SJSA1 (cell line): ENCODE data around the gene GPX8. TPM values are rescaled to one million over a fixed set of nuclear protein-coding genes. Genes with fewer than 3 reads are reported as not detected.

Experiments used
- DNase-seq, 2 experiments: peaks; one replicate each; pipeline ENCODE4 v3.0.0-alpha.2; 2015 to 2020; ENCODE audit warnings: low spot score in 2 of 2, low read depth in 1 of 2
- H3K27ac ChIP-seq: fragments of 250-450 bp; sonication (Bioruptor Pico); 2 replicates; pipeline ENCODE4 v1.5.1; 2020; ENCODE audit warnings: mild to moderate bottlenecking, moderate library complexity
- H3K27me3 ChIP-seq: fragments of 250-450 bp; sonication (Bioruptor Pico); replicated peaks from 2 replicates; pipeline ENCODE4 v1.5.1; 2020; ENCODE audit warnings: mild to moderate bottlenecking, moderate library complexity
- H3K36me3 ChIP-seq: fragments of 250-450 bp; sonication (Bioruptor Pico); 2 replicates; pipeline ENCODE4 v1.5.1; 2020; ENCODE audit warnings: mild to moderate bottlenecking
- H3K4me1 ChIP-seq: fragments of 250-450 bp; sonication (Bioruptor Pico); replicated peaks from 2 replicates; pipeline ENCODE4 v1.6.1; 2021; ENCODE audit warnings: mild to moderate bottlenecking
- H3K4me3 ChIP-seq: fragments of 250-450 bp; sonication (Bioruptor Pico); 2 replicates; pipeline ENCODE4 v1.5.1; 2020; ENCODE audit warnings: mild to moderate bottlenecking
- H3K9me3 ChIP-seq: fragments of 250-450 bp; sonication (Bioruptor Pico); replicated peaks from 2 replicates; pipeline ENCODE4 v1.5.1; 2020; ENCODE audit warnings: mild to moderate bottlenecking
- total RNA-seq: library from RNA; depleted of rRNA; stranded (reverse); fragments of >200 nt; shearing (Covaris generic); gene quantifications from 2 replicates; pipeline ENCODE4 v1.2.3, GENCODE V29; 2014; rRNA removed

The GPX8 gene, protein sequence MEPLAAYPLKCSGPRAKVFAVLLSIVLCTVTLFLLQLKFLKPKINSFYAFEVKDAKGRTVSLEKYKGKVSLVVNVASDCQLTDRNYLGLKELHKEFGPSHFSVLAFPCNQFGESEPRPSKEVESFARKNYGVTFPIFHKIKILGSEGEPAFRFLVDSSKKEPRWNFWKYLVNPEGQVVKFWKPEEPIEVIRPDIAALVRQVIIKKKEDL
- total RNA-seq: 111 and 136 TPM in 2 replicates

DNA sequence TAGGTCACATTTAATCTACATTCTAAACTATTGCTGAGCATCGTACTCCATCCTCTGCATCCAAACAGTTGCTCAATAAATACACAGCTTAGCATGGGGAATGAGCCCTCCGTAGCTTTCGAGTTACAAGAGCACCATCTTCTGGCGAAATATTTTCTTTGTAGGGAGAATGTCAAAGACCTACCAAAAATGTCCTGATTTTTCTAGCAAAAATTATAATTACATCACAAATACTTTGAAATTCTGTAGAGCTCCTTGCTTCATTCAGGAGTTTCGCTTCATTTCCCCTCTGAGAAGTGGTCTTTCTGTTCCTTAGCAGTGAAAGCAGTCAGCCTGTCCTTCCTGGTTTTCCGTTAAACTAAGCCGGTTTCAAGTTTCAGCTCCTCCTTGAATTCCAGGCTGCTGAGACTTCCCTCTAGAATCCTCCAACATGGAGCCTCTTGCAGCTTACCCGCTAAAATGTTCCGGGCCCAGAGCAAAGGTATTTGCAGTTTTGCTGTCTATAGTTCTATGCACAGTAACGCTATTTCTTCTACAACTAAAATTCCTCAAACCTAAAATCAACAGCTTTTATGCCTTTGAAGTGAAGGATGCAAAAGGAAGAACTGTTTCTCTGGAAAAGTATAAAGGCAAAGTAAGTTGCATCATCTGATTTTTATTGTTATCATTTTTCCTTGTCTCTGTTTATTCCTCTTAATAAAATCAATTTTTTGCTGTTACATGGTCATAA lies at the start of gene GPX8:
GPX8 (plus strand) TSS at position 409 of the 730 bp plus-strand sequence; CDS start at position 431, 22 bp downstream.
- Histone ChIP-seq H3K27me3 (no peaks in the 10 kb centered on the region), H3K27ac (peak within 1 kb of the TSS; percentile 95), H3K4me3 (peak within 1 kb of the TSS; percentile 45), H3K9me3 (no peaks in the 10 kb centered on the region), H3K4me1 (peaks cover 14% of the 10 kb centered on the region), H3K36me3 (peaks cover 33% of the 10 kb centered on the region)
- peak; percentile 70 to 90 for DNase-seq

DNA sequence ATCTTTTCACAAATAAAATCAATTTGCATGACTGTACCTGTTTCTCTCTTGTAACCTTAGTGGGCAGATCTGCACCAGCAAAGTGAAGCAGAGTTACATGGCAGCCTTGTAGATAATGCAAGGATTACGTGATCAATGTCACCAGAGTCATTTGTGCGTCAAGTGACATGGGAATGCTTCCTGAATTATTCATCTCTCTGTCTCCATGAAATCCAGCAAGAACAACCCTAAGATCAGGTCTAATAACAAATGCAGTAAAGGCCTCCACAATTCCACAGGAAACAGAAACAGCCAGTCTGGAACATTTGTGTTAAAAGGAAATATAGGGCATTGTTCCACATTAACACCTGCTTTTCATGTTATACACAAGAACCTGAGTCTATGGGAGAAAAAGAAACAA lies 49.8 kb upstream of the GPX8 start:
- Histone ChIP-seq H3K27me3 (no peaks in the 10 kb centered on the region), H3K4me1 (no peaks in the 10 kb centered on the region), H3K4me3 (no peak overlapping the region), H3K36me3 (no peaks in the 10 kb centered on the region), H3K9me3 (no peaks in the 10 kb centered on the region), H3K27ac (no peak overlapping the region)
- no peak for DNase-seq

DNA sequence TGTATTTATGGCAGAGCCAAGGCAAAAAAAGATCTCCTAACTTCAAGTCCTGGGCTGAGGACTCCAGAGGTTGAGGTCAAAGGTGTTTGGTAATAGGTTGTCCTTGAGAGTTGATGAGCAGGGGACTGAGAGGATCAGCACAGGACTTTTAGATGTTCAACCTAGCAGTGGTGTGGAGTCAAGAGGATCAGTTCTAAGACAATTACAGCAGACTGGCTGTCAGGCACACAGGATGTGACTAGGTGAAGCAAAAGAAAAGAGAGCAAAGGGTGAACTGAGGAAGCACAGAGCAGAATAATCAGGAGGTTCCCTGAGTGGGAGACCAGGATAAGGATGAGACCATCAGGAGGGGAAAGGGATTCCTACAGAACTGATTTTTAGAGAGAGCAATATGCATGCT lies 46.6 kb upstream of the GPX8 start:
- H3K4me3 ChIP-seq: no peak overlapping the region
- no peak for DNase-seq
- no peaks in the 10 kb centered on the region for H3K27me3 ChIP-seq
- H3K4me1 ChIP-seq: no peaks in the 10 kb centered on the region
- no peaks in the 10 kb centered on the region for H3K36me3 ChIP-seq
- H3K9me3 ChIP-seq: no peaks in the 10 kb centered on the region
- no peak overlapping the region for H3K27ac ChIP-seq

DNA sequence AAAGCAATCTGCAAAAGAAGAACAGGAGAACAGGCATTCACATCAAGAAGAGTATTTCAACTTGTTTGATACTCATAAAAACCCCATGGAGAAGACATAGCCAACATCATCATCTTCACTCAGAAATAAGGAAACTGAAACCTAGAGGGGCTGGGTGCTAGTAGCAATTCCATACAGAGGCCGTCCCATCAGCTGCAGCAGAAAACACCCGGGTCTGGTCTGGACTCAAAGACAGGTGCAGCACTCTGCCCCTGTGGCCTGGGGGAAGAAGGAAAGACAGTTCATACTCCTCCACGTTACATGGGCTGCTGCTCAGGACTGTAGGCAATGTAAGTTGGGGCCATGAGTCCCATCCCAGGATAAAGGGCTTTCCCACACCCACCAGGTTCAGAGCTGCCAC lies 45.9 kb upstream of the GPX8 start:
- no peak overlapping the region for H3K4me3 ChIP-seq
- no peak for DNase-seq
- no peaks in the 10 kb centered on the region for H3K4me1 ChIP-seq
- no peaks in the 10 kb centered on the region for H3K27me3 ChIP-seq
- no peaks in the 10 kb centered on the region for H3K36me3 ChIP-seq
- H3K9me3 ChIP-seq: no peaks in the 10 kb centered on the region
- no peak overlapping the region for H3K27ac ChIP-seq

DNA sequence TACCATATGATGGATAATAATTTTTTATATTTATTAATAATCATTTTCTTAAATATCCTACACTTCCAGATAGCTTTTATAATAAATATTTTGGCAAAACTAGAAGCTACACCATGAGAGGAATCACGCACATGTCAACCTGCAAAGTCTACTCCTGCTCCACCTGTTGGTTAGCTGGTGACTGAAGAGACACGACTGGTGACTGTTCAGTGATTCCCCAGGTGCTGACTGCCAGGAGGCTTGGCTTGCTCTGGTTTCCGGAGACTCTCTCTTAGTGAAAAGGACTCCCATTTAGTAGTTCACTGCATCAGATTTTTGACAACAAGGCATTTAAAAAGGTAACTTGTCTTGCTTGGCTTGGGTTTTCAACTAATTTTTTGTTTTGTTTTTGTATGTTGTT lies 36.6 kb upstream of the GPX8 start:
- Histone ChIP-seq H3K4me3 (no peak overlapping the region), H3K36me3 (no peaks in the 10 kb centered on the region), H3K27ac (no peak overlapping the region), H3K27me3 (no peaks in the 10 kb centered on the region), H3K9me3 (no peaks in the 10 kb centered on the region), H3K4me1 (no peaks in the 10 kb centered on the region)
- DNase-seq: no peak

DNA sequence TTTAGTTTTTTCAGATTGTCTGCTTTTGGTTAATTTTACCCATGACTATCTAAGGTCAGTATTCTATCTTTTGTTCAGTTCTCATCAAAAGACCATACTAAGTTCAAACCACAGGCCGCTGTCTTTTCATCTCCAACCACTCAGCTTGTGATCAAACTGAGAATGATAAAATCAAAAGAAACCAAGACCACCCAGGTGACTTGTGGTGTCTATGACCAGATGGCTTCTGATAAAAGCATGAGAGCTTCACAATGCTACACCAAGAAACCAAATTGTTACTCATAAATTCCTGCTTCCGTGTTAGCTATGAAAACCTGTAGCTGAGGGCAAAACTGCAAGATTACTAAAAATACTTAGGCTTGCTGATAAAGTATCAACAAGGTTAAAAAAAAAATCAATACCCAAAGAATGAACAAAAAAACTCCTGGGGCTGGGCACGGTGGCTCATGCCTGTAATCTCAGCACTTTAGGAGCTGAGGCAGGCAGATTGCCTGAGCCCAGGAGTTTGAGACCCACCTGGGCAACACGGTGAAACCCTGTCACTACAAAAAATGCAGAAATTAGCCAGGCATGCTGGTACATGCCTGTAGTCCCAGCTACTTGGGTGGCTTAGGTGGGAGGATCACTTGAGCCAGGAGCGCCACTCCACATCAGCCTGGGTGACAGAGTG lies 25.8 kb upstream of the GPX8 start:
- Histone ChIP-seq H3K27ac (no peak overlapping the region), H3K4me1 (peaks cover 13% of the 10 kb centered on the region), H3K4me3 (no peak overlapping the region), H3K36me3 (no peaks in the 10 kb centered on the region), H3K9me3 (no peaks in the 10 kb centered on the region), H3K27me3 (no peaks in the 10 kb centered on the region)
- DNase-seq: peak; percentile 46 to 58

DNA sequence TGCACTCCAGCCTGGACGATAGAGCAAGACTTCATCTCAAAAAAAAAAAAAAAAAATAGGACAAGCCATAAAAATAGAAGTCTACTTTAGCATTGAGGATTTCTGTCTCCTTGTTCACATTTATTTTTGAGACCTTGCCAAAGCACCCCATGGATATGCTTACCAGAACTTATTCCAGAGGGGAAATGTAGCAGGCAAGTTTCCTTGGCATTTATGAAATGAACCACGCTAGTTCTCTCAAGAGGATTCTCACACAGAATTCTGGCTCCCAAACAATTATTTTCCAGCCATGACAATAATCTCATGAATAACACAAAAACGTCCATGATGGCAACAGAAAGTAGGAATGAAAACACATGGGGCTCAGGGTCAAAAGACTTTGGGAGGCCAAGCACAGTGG lies 23.4 kb upstream of the GPX8 start:
- Histone ChIP-seq H3K9me3 (no peaks in the 10 kb centered on the region), H3K4me3 (no peak overlapping the region), H3K27ac (no peak overlapping the region), H3K27me3 (no peaks in the 10 kb centered on the region), H3K36me3 (no peaks in the 10 kb centered on the region), H3K4me1 (peaks cover 13% of the 10 kb centered on the region)
- DNase-seq: no peak

DNA sequence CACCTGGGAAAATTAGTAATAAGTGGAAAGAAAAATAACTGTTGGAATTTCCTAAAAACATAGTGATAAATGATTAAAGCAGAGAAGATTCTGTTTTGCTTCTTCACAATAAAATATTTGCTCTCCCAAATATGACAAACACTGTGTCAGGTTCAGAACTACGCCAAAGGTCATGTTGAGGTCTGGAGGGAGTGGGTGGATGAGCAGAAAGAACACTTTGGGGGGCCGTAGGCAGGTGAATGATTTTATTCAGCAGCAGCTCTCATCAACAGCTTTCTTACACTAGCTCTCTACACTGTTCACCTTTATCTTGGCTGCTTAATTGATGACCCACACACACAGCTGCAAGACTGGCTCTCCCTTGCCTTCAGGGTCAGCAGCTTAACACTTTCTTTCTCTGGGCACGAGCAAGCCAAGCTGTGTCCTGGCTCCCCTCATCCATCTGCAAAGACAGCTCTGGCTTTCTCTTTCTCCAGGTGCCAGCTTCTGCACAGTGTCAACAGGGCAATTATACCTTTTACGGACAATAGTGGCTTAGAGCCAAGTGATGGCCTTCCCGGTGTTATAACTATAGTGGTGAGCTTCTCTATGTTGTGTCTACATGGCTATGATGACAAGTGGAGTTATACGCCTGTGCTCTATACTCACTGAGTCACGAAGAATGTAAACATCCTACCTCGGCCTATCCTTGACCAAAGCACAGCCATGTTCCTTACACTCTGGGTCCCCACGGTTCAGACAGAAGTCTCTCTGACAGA lies 18.9 kb upstream of the GPX8 start:
- no peak for DNase-seq
- H3K27ac ChIP-seq: no peak overlapping the region
- H3K4me3 ChIP-seq: no peak overlapping the region
- no peaks in the 10 kb centered on the region for H3K4me1 ChIP-seq
- no peaks in the 10 kb centered on the region for H3K36me3 ChIP-seq
- no peaks in the 10 kb centered on the region for H3K9me3 ChIP-seq
- no peaks in the 10 kb centered on the region for H3K27me3 ChIP-seq

DNA sequence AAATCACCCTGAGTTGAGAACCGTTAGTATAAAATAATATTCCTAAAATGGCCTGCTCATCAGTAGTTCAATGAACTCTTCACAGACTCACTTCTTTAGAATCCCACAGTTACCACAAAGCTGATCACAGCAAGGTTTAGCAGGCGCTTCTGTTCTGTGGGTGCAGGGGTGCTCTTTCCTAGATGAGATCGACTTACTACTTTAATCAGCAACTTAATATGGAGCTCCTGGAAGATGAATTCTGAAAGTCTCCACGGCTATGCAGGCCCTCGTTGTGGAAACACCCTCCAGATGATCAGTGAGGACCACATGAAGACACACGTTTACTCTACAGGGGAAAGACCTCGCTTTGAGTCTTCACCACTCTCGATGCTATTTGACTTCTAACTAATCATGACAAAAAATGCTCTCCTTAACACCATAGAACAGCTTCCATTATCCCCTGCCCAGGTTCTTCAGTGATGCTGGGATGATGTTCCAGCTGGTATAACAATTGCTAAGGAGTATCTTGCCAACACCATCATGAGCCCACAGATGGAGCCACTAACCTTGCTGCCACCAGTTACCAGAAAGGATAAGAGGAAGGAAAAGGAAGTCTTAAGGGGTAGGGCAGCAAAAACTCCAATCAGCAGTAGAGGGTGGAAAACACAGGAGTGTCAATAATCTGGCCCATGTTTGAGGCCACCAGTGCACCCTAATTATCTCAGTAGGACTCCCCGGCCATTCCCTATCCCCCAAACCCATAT lies 17.9 kb upstream of the GPX8 start:
- H3K27ac ChIP-seq: no peak overlapping the region
- H3K27me3 ChIP-seq: no peaks in the 10 kb centered on the region
- no peak for DNase-seq
- H3K4me3 ChIP-seq: no peak overlapping the region
- no peaks in the 10 kb centered on the region for H3K4me1 ChIP-seq
- no peaks in the 10 kb centered on the region for H3K9me3 ChIP-seq
- no peaks in the 10 kb centered on the region for H3K36me3 ChIP-seq

DNA sequence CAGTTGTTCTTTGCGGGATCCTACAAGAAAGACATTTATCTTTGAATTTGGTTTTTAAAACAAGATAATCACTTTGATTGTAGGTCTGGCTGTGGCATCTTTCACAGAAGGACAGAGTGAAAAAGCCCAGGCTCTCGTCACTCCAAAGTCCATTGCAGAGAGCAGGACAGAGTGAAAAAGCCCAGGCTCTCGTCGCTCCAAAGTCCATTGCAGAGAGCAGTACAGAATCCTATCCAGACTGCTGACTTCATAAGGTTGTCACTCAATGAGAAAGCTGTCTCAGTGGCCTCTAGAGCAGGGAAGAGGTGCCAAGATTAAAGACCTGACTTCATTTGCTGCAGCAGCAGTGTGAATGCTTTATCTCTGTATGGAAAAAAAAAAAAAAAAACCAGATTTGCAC lies 16.3 kb upstream of the GPX8 start:
- no peaks in the 10 kb centered on the region for H3K4me1 ChIP-seq

DNA sequence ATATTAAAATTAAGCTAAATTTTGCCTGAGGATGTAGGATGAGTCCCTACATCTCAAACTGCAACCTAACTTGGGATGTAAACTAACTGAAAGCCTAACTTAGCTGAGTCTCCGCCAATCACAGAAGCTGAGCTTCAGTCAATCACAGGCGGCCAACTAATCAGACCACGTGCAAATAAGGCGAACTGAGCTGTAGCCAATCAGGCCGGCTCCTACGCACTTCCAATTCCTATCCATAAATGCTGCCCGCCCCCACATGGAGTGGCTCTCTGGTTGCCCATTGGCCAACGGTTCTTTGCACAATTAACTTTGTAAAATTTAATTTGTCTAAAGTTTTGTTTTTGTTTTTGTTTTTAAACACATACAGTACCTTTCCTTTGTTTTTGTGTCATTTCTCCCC lies 13.9 kb upstream of the GPX8 start:
- Histone ChIP-seq H3K27ac (no peak overlapping the region), H3K4me1 (no peaks in the 10 kb centered on the region), H3K9me3 (no peaks in the 10 kb centered on the region), H3K4me3 (no peak overlapping the region), H3K27me3 (no peaks in the 10 kb centered on the region), H3K36me3 (no peaks in the 10 kb centered on the region)
- no peak for DNase-seq

More for the DNA sequence above, 16.3 kb upstream of the GPX8 start:
- Histone ChIP-seq H3K36me3 (no peaks in the 10 kb centered on the region), H3K27ac (no peak overlapping the region), H3K27me3 (no peaks in the 10 kb centered on the region), H3K4me3 (no peak overlapping the region), H3K9me3 (no peaks in the 10 kb centered on the region)
- DNase-seq: no peak

DNA sequence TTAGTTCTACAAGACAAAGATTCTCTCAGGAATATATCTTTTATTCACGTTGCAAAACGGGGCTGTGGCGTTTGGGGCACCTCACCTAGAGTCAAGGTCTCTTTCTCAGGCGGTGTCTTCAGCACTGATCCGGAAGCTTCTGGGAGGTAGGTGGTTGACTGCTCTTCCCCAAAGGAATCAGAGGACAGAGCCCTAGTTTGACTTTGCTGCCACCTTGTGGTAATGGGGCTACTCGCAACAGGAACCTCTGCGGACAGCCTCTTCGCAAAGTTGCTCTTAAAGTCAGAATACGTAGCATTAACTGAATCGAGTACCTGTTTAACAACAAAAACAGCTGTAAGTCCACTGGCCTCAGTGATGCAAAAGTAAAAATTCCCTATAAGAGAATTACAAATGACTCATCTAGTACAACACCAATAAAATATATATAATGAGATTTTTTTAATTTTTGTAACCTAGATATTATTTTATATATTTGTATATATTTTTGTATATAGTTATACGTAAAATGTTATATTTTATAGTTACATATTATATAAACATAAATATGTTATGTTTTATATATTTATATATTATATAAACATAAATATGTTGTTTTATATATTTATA lies 13.3 kb upstream of the GPX8 start:
- peak; percentile 74 to 82 for DNase-seq
- H3K36me3 ChIP-seq: no peaks in the 10 kb centered on the region
- no peaks in the 10 kb centered on the region for H3K27me3 ChIP-seq
- H3K9me3 ChIP-seq: no peaks in the 10 kb centered on the region
- H3K4me3 ChIP-seq: no peak overlapping the region
- peaks cover under 1% of the 10 kb centered on the region for H3K4me1 ChIP-seq
- H3K27ac ChIP-seq: no peak overlapping the region

DNA sequence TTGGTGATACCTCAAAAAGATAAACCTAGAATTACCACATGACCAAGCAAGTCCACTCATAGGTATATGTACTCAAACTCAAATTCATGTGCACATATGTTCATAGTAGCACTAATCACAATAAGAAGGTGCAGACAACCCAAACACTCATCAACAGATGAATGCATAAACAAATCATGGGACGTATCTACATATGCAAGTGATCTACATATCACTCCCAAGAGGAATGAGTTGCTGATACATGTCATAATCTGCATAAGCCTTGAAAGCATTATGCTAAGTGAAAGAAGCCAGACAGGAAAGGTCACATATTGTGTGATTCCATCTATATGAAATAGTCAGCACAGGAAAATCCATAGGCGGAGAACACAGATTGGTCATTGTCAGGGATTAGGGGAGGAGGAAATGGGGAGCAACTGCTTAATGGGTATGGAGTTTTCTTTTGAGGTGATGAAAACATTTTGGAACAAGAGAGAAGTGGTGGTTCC lies 10.6 kb upstream of the GPX8 start:
- no peak overlapping the region for H3K4me3 ChIP-seq
- no peaks in the 10 kb centered on the region for H3K9me3 ChIP-seq
- no peaks in the 10 kb centered on the region for H3K27me3 ChIP-seq
- no peak overlapping the region for H3K27ac ChIP-seq
- peaks cover 13% of the 10 kb centered on the region for H3K4me1 ChIP-seq
- H3K36me3 ChIP-seq: no peaks in the 10 kb centered on the region
- DNase-seq: no peak
